Fibroblast of the aortic adventitia (primary cell): Measurements from ENCODE around the gene RNF44. TPM values are rescaled to one million over a fixed set of nuclear protein-coding genes. Genes with fewer than 3 reads are reported as not detected.

Experiments
- DNase-seq: peaks from one replicate; pipeline ENCODE4 v3.0.0-alpha.2; 2010; ENCODE audit warnings: low read depth
- H3K4me3 ChIP-seq: 2 replicates; pipeline ENCODE4 v1.5.1; 2011; ENCODE audit warnings: low read depth, mild to moderate bottlenecking, control low read depth, low read length, moderate library complexity
- CTCF ChIP-seq: IDR thresholded peaks from 2 replicates; pipeline ENCODE4 v1.5.1; 2011; ENCODE audit warnings: mild to moderate bottlenecking, low read length, control low read depth, inconsistent platforms; ENCODE audit not compliant: insufficient read depth
- total RNA-seq: library from RNA; depleted of rRNA; stranded (reverse); fragments of >200 nt; gene quantifications from 2 replicates; pipeline ENCODE4 v1.2.3, GENCODE V29; 2012; ENCODE audit warnings: low replicate concordance

Gene RNF44
- total RNA-seq, 1 donor, result 4.8 TPM

DNA sequence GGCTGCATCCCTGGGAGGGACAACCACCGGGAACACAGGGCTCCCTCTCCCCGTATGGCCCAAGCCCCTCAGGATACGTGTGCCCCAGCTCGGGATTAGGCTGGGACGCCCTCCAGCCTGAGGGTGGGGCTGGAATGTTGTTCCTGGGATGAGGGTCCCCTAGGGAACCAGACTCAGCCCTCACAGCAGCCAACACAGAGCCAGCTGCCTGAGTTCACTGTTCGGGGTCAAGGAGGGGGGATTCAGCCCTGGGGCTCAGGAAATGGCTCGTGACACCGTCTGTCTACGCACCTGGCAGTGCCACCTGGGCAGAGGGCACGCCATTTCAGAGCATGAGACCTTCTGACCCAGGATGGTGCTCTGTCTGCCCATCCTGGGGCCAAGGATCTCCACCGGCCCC, 8.9 kb downstream of the RNF44 start:
- no peak for DNase-seq
- TF ChIP-seq CTCF, result no peak
- H3K4me3 ChIP-seq, result no peak overlapping the region

DNA sequence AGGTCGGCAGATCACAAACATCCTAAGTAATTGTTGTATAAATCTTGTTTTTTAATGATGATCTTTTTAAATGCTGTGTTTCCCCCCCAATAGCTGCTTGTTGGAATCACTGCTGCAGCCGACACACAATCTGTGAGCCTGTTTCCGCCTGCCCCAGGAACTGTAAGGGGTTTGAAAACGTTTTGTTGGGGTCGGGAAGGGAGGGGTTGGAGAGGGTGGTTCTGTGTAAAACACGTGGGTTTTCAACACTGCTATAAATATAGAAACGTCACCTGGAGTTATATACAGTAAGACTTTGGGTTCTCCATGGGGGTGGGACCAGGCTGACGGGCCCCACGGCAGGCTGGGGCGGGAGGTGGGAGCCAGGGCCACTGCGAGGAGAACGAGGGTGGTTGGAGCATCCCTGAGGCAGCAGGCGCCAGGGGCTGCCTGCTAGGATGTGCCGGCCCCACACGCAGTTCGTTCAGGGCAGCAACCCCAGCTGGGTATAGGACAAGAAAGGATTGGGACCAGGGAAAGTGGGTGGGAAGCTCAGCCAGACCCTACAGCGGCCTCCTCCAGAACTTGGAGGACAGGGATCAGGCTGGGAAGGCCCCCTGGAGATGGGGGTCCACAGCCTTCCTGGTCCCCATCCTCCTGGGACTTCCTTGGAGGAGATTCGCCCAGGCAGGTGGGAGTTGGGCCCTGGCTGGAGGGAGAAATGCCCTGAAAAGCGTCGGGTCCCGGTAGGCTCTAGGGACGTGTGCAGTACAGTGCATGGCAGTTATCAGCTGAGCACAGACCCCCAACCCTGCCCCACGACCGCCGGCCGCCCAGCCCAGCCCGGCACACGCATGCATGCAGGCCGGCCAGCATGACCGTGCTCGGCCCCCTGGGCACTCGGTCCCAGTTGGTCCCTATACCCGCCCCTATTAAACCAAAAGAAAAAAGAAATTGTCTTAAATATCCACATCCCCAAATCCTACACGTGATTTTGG, 9.7 kb downstream of the RNF44 start:
- no peak overlapping the region for H3K4me3 ChIP-seq
- TF ChIP-seq CTCF, result no peak

GRCh38 chr5:176526462-176526861, 10.7 kb downstream of the RNF44 start:
- TF ChIP-seq CTCF, result no peak
- no peak for DNase-seq
- H3K4me3 ChIP-seq, result no peak overlapping the region

More for the DNA sequence above, 9.7 kb downstream of the RNF44 start:
- DNase-seq, result no peak

DNA sequence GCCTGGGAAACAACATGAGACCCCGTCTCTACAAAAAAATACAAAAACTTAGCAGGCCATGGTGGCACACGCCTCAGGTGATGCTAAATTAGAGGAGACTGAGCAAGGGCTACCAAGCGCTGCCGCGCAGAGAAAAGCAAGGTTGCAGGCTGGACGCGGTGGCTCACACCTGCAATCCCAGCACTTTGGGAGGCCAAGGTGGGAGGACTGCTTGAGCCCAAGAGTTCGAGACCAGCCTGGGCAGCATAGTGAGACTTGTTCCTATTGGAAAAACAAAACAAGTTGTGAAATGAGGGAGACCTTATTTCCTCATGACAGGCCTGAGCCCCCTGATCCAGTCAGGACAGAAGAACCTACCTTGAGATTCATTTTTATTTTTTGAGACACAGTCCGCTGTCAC, 11.5 kb downstream of the RNF44 start:
- DNase-seq, result no peak
- no peak for TF ChIP-seq CTCF
- no peak overlapping the region for H3K4me3 ChIP-seq

DNA sequence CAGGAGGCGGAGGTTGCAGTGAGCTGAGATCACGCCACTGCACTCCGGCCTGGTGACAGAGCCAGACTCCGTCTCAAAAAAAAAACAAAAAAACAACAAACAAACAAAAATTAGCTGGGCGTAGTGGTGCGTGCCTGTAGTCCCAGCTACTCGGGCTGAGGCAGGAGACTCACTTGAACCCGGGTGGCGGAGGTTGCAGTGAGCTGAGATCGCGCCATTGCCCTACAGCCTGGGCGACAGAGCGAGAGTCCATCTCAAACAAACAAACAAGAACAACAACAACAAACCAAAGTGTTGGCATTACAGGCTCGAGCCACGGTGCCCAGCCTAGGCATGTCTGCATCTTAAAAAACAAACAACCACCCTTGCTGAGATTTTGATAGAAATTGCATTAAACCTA, 12.2 kb downstream of the RNF44 start:
- no peak for DNase-seq
- no peak for TF ChIP-seq CTCF
- no peak overlapping the region for H3K4me3 ChIP-seq

- no peak for DNase-seq
- no peak for TF ChIP-seq CTCF
- no peak overlapping the region for H3K4me3 ChIP-seq
Measured at GRCh38 chr5:176524138-176524537, 13.1 kb downstream of the RNF44 start.
